Muscle of back (tissue), 11 donors: Measurements from ENCODE around the gene SIRT3. TPM values are rescaled to one million over a fixed set of nuclear protein-coding genes. Genes with fewer than 3 reads are reported as not detected.
A peak's percentile ranks its signal among the peaks of the same experiment; 100 is the strongest.
"Not testable (repeated sequence)": the region's sequence is repeated elsewhere in the genome, so short reads cannot be mapped to it uniquely, and the experiment has no call there.

Experiments used
- DNase-seq, 3 donors: peaks; one replicate each; pipeline versions ENCODE4 v3.0.0 to v3.0.0-alpha.2; 2013
- polyA plus RNA-seq, 10 donors: library from polyadenylated mRNA; unstranded; fragments of 120-200 nt; gene quantifications; one replicate each; pipeline ENCODE4 v1.2.1, GENCODE V29; 2013; ENCODE audit not compliant: insufficient read length in 10 of 10

The SIRT3 gene
- polyA plus RNA-seq, 10 donors: 17.8 to 26.1 (median 19.9) TPM

DNA sequence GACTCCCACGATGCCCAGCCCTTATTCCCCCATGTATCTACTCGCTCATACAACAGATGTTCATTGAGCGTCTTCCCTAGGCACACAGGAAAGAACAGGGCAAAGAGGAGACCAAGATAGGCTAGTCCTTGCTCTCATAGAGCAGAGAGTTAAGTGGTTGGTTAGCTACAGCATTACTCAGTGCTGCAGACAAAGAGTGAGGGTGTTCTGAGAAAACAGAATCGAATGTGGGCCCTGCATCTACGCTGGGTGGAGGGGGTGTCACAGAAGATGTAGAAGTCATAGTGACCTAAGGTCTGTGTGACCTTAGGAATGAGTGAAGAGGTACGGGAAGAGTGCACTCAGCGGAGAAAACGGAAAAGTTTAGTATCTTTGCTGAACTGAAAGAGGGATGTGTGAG lies 12.9 kb upstream of the SIRT3 start:
- DNase-seq: no peak

- no peak for DNase-seq
These were observed 8.2 kb upstream of the SIRT3 start for GRCh38 chr11:244376-244775.

- DNase-seq: no peak
These were observed 5.5 kb upstream of the SIRT3 start for GRCh38 chr11:241634-242033.

- DNase-seq: no peak
These were observed 4.2 kb upstream of the SIRT3 start for GRCh38 chr11:240315-240714.

GRCh38 chr11:238346-238745 lies 2.2 kb upstream of the SIRT3 start:
- DNase-seq: not testable (repeated sequence)

GRCh38 chr11:236774-237767 lies 929 bp upstream of the SIRT3 start, which contains the start of gene PSMD13:
PSMD13 (plus strand) TSS chr11:236976; CDS start chr11:237050, 74 bp downstream.
- DNase-seq: peak; percentile 82 to 97 (median 92)

- no peak for DNase-seq
These were observed 539 bp downstream of the SIRT3 start for GRCh38 chr11:235609-235996.

DNA sequence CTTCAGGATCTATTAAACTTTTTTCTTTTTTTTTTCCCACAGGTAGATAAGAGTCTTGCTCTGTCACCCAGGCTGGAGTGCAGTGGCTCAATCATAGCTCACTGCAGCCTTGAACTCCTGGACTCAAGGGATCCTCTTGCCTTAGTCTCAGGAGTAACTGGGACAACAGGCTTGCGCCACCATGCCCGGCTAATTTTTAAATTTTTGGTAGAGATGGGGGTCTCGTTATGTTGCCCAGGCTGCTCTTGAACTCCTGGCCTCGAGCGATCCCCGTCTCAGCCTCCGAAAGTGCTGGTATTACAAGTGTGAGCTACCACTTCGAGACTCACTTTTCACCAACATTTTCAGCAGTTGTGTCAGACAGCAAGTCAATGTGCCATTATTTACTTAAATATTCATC lies 962 bp downstream of the SIRT3 start:
- no peak for DNase-seq

DNA sequence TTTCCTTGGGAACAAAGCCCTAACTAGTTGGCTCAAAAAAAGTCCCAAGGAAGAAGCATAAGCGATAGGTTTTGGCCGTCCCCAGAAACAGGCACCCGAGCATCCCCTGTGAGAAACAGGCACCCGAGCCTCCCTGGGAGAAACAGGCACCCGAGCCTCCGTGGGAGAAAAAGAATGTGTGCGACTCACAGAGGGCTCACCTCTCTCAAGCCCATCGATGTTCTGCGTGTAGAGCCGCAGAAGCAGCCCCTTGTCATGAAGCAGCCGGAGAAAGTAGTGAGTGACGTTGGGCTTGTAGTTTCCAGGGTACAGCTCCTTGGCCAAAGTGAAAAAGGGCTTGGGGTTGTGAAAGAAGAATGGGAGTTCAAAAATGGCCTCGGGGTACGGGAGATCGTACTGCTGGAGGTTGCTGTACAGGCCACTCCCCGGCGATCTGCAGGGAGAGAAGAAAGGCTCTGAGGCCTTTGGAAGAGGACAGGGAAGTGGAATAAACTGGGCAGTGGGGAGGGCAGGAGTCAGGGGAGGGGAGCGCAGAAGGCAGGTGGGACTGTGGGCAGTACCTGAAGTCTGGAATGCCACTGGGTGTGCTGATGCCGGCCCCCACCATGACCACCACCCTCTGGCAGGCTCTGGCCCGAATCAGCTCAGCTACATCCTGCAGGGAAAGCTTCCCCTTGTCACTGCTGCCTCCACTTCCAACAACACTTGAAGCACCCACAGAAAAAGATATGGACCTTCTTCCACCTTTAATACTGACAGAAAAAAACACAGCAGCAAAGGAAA lies 3.2 kb downstream of the SIRT3 start:
- no peak for DNase-seq

- no peak for DNase-seq
These were observed 5.7 kb downstream of the SIRT3 start for GRCh38 chr11:230431-230830.

GRCh38 chr11:227824-228379 lies 8.2 kb downstream of the SIRT3 start:
- DNase-seq: no peak

DNA sequence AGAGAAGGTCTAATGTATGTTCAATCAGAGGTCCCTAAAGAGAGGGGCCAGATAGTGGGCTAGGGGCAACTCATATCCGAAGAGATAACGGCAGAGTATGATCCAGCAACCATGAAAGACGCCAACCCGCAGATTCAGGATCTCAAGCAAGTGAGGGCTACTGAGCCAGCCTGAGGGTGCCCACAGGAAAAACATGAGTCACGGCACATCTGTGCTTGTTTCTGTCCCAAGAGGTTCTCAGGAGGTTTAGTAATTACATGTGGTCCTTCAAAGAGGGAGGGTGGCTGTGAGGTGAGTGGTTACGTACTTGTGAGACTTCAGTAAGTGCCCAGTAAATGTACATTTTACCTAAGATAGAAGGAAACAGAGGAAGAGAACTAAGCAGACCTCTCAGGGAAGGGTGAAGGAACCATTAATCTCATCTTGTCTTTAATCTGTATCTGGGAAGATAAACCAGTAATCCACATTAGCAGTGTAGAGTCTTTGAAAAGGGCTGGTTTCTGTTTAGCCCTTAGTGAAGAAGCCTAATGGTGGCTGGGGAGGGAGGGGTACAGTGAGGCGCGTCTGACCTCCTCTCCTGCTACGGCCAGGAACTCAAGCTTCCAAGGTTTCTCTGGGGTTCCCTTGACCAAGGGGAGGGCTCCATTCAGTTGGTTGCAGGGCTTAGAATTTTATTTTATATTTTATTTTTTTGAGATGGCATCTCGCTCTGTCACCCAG lies 10.2 kb downstream of the SIRT3 start:
- DNase-seq: no peak

- DNase-seq: no peak
These were observed 11.7 kb downstream of the SIRT3 start for GRCh38 chr11:224424-224823.

DNA sequence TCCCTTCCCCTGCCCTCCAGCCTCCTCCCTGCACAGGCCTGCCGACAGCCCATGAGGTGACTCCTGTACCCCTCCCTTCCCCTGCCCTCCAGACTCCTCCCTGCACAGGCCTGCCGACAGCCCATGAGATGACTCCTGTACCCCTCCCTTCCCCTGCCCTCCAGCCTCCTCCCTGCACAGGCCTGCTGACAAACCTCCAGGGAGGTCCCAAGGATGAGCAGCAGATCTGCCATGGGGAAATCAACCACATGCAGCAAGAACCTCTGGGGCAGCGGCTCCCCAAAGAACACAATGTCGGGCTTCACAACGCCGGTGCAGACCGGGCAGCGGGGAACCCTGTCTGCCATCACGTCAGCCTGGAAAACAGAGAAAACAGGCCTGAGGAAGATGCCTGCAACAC lies 12.3 kb downstream of the SIRT3 start:
- DNase-seq: no peak

DNA sequence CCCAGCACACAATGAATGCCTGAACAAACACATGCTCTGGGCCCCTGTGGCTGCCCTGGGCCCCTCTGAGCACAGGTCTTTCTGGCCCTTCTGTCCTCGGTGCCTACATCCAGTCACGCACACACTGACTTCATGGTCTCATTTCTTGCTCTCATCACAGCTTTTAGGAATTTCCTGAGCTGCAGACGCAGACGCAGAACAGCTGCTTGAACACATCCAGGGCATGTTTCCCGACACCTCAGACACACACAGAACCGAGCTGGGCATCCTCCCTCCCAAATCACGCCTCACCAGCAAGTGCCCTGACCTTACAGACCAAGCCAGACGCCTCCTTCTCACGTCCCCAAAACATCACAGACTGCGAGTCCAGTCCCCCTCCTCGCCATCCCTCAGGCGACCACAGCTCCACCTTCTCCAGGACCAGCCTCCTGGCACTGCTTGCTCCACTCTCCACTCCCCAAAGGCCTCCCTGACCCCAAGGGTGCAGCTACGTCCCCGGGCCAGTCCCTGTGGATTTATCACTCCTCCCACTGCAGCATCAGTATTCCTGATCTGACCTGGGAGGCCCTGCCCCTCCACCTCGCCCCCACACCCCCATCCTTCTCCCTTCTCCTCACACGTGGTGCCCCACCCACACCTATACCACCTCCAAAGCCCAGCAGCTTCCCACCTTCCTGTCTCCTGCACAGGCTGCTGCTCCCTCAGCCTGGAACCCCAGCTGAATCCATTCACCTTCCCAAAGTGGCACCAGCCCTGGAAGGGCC lies 12.9 kb downstream of the SIRT3 start:
- DNase-seq: no peak

- DNase-seq: no peak
These were observed 13.9 kb downstream of the SIRT3 start for GRCh38 chr11:221998-222789.

- no peak for DNase-seq
These were observed 14.6 kb downstream of the SIRT3 start for GRCh38 chr11:221539-221938.

- not testable (repeated sequence) for DNase-seq
These were observed 15.4 kb downstream of the SIRT3 start for GRCh38 chr11:220641-221215.

GRCh38 chr11:218815-219593 lies 17.1 kb downstream of the SIRT3 start:
- DNase-seq: no peak
